OCI-LY7 (cell line): ENCODE measurements around the gene GTSE1.

Source experiments
- EZH2phosphoT487 ChIP-seq: fragments of 200-600 bp; sonication (generic); IDR thresholded peaks from 2 replicates; pipeline ENCODE4 v1.6.1; 2018; ENCODE audit warnings: low read depth, borderline replicate concordance, mild to moderate bottlenecking, mixed run types, antibody characterized with exemption, low read length, moderate library complexity, mixed read lengths
- TF ChIP-seq, protein P1 (sequence below): fragments of 200-600 bp; sonication (generic); conservative IDR thresholded peaks from 2 replicates; pipeline ENCODE4 v1.5.1; 2014; ENCODE audit warnings: mild to moderate bottlenecking, antibody characterized with exemption, low read length, moderate library complexity, mixed read lengths

DNA sequence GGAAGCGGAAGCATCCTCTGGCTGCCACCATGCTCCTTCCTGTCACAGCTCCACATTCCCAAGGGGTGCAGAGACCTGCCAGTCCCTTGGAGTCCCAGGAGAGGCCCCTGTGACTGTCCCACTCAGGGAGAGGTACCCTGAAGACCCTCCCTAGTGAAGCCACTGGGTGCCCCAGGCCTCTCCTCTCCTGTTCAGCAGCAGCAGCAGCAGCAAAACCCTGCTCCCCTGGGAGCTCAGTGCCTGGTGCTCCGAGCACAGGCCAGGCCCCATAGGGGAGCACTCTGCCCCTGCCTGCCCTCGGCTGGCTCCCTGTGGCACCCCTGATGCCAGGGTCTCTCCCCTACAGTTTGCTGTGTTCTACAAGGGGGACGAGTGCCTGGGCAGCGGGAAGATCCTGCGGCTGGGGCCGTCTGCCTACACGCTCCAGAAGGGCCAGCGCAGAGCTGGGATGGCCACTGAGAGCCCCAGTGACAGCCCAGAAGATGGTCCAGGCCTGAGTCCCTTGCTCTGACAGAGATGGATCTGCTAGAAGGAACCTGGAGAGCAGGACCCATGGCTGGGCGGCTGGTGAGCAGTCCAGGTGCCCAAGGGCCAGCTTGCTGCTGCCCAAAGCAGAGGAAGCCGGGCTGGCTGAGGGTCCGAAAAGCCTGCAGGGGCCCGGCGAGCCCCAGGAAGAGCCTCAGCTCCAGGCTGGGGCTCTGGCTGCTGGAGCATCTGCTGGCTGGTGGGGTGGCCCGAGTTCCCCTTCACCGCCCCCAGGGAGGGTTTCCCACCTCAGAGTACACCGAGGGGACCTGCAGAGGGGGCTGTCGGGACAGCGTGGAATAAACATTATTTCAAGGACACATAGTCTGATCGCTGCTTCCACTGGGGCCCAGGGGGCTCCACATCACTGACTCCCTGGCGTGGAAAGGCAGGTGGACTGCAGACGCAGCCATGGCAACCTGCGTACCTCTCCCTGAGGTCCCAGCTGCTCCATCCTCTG, 60.1 kb downstream of the GTSE1 start:
- TF ChIP-seq, protein P1, sequence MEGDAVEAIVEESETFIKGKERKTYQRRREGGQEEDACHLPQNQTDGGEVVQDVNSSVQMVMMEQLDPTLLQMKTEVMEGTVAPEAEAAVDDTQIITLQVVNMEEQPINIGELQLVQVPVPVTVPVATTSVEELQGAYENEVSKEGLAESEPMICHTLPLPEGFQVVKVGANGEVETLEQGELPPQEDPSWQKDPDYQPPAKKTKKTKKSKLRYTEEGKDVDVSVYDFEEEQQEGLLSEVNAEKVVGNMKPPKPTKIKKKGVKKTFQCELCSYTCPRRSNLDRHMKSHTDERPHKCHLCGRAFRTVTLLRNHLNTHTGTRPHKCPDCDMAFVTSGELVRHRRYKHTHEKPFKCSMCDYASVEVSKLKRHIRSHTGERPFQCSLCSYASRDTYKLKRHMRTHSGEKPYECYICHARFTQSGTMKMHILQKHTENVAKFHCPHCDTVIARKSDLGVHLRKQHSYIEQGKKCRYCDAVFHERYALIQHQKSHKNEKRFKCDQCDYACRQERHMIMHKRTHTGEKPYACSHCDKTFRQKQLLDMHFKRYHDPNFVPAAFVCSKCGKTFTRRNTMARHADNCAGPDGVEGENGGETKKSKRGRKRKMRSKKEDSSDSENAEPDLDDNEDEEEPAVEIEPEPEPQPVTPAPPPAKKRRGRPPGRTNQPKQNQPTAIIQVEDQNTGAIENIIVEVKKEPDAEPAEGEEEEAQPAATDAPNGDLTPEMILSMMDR, result no peak
- no peak for TF ChIP-seq EZH2phosphoT487
